Large intestine (tissue), 3 donors: ENCODE measurements around the gene VPS51. TPM values are rescaled to one million over a fixed set of nuclear protein-coding genes. Genes with fewer than 3 reads are reported as not detected.

Source experiments
- DNase-seq, 2 donors: peaks; one replicate each; pipeline versions ENCODE4 v3.0.0 to v3.0.0-alpha.2; 2013
- H3K27ac ChIP-seq: one replicate; pipeline ENCODE4 v1.5.1; 2013; ENCODE audit warnings: low read length
- H3K27me3 ChIP-seq: 2 replicates; pipeline ENCODE4 v1.6.1; 2013; ENCODE audit warnings: low read length; ENCODE audit not compliant: control insufficient read depth, insufficient read depth
- H3K36me3 ChIP-seq: 2 replicates; pipeline ENCODE4 v1.6.1; 2013; ENCODE audit warnings: low read length; ENCODE audit not compliant: control insufficient read depth, insufficient read depth
- H3K4me1 ChIP-seq: one replicate; pipeline ENCODE4 v1.6.1; 2013; ENCODE audit warnings: low read length; ENCODE audit not compliant: control insufficient read depth, insufficient read depth
- H3K4me3 ChIP-seq: one replicate; pipeline ENCODE4 v1.5.1; 2013; ENCODE audit warnings: low read length
- H3K9me3 ChIP-seq: one replicate; pipeline ENCODE4 v1.6.1; 2013; ENCODE audit warnings: mild to moderate bottlenecking, low read depth, low read length, moderate library complexity; ENCODE audit not compliant: control insufficient read depth
- WGBS: methylation state at CpG from one replicate; pipeline ENCODE4 v1.1.5; 2013; ENCODE audit warnings: low lambda C conversion rate; ENCODE audit not compliant: insufficient coverage; 5-methylcytosine and 5-hydroxymethylcytosine counted together
- polyA plus RNA-seq: library from polyadenylated mRNA; unstranded; fragments of 120-200 nt; gene quantifications from one replicate; pipeline ENCODE4 v1.2.1, GENCODE V29; 2013

VPS51 gene
- polyA plus RNA-seq, 1 donor: 102 TPM

GRCh38 chr11:65069217-65069616 lies 26.8 kb upstream of the VPS51 start:
- no CpG with 5 or more reads among the region's 9 CpGs for WGBS
- Histone ChIP-seq H3K9me3 (no peaks in the 10 kb centered on the region), H3K36me3 (no peaks in the 10 kb centered on the region), H3K27me3 (no peaks in the 10 kb centered on the region), H3K4me3 (no peak overlapping the region), H3K27ac (peak overlapping the region; percentile 11), H3K4me1 (peaks cover 25% of the 10 kb centered on the region)
- peak in 1 of 2 donors; percentile 60 for DNase-seq

GRCh38 chr11:65071907-65072630 lies 23.9 kb upstream of the VPS51 start:
- Histone ChIP-seq H3K4me1 (peaks cover 9% of the 10 kb centered on the region), H3K27me3 (no peaks in the 10 kb centered on the region), H3K27ac (no peak overlapping the region), H3K4me3 (no peak overlapping the region), H3K9me3 (no peaks in the 10 kb centered on the region), H3K36me3 (no peaks in the 10 kb centered on the region)
- WGBS: 100% methylated on average over 1 of the region's 4 CpGs
- no peak for DNase-seq

- peaks cover 9% of the 10 kb centered on the region for H3K4me1 ChIP-seq
- no peaks in the 10 kb centered on the region for H3K27me3 ChIP-seq
- no peak overlapping the region for H3K4me3 ChIP-seq
- no CpG with 5 or more reads among the region's 1 CpG for WGBS
- DNase-seq: no peak
- H3K36me3 ChIP-seq: no peaks in the 10 kb centered on the region
- no peak overlapping the region for H3K27ac ChIP-seq
- no peaks in the 10 kb centered on the region for H3K9me3 ChIP-seq
Observed at GRCh38 chr11:65072631-65072966, 23.4 kb upstream of the VPS51 start.

GRCh38 chr11:65077451-65077850 lies 18.6 kb upstream of the VPS51 start:
- Histone ChIP-seq H3K4me3 (no peak overlapping the region), H3K27me3 (no peaks in the 10 kb centered on the region), H3K27ac (no peak overlapping the region), H3K36me3 (peaks cover 8% of the 10 kb centered on the region), H3K9me3 (no peaks in the 10 kb centered on the region), H3K4me1 (peaks cover 8% of the 10 kb centered on the region)
- DNase-seq: no peak
- WGBS: no CpG with 5 or more reads among the region's 4 CpGs

- Histone ChIP-seq H3K4me1 (peaks cover 8% of the 10 kb centered on the region), H3K4me3 (no peak overlapping the region), H3K36me3 (peaks cover 8% of the 10 kb centered on the region), H3K9me3 (no peaks in the 10 kb centered on the region), H3K27me3 (no peaks in the 10 kb centered on the region), H3K27ac (no peak overlapping the region)
- WGBS: no CpG with 5 or more reads among the region's 3 CpGs
- peak; percentile 54 to 66 for DNase-seq
Observed at GRCh38 chr11:65078151-65078550, 17.9 kb upstream of the VPS51 start.

- peaks cover 8% of the 10 kb centered on the region for H3K4me1 ChIP-seq
- WGBS: no CpG with 5 or more reads among the region's 9 CpGs
- no peaks in the 10 kb centered on the region for H3K27me3 ChIP-seq
- H3K9me3 ChIP-seq: no peaks in the 10 kb centered on the region
- peaks cover 8% of the 10 kb centered on the region for H3K36me3 ChIP-seq
- no peak for DNase-seq
- H3K4me3 ChIP-seq: no peak overlapping the region
- no peak overlapping the region for H3K27ac ChIP-seq
Observed at GRCh38 chr11:65078786-65079342, 17.1 kb upstream of the VPS51 start.

- no CpG with 5 or more reads among the region's 13 CpGs for WGBS
Observed at GRCh38 chr11:65083134-65083833, 12.7 kb upstream of the VPS51 start.

GRCh38 chr11:65083834-65084597 lies 12.0 kb upstream of the VPS51 start, which contains the start of the genes CDCA5 and ZFPL1:
TSS of gene CDCA5 (minus strand) at chr11:65084040. CDS start at chr11:65083978, 62 bp downstream.
TSS of gene ZFPL1 (plus strand) at chr11:65084222. CDS start at chr11:65084699, 477 bp downstream.
- WGBS: no CpG with 5 or more reads among the region's 79 CpGs
- DNase-seq: peak; percentile 96

More at GRCh38 chr11:65083134-65083833, 12.7 kb upstream of the VPS51 start:
- Histone ChIP-seq H3K36me3 (peaks cover 43% of the 10 kb centered on the region), H3K4me1 (peaks cover 12% of the 10 kb centered on the region), H3K27ac (no peak overlapping the region), H3K4me3 (peak overlapping the region; percentile 86), H3K27me3 (no peaks in the 10 kb centered on the region), H3K9me3 (no peaks in the 10 kb centered on the region)
- DNase-seq: peak in 1 of 2 donors; percentile 0

GRCh38 chr11:65084598-65085375 lies 11.2 kb upstream of the VPS51 start:
- peak in 1 of 2 donors; percentile 2 for DNase-seq
- H3K4me1 ChIP-seq: peaks cover 7% of the 10 kb centered on the region
- no peaks in the 10 kb centered on the region for H3K9me3 ChIP-seq
- peaks cover 53% of the 10 kb centered on the region for H3K36me3 ChIP-seq
- WGBS: 80% methylated on average over 1 of the region's 23 CpGs
- H3K27me3 ChIP-seq: no peaks in the 10 kb centered on the region
- H3K27ac ChIP-seq: peak overlapping the region; percentile 94
- peak overlapping the region; percentile 86 for H3K4me3 ChIP-seq

More at GRCh38 chr11:65083834-65084597, 12.0 kb upstream of the VPS51 start, which contains the start of the genes CDCA5 and ZFPL1:
- Histone ChIP-seq H3K36me3 (peaks cover 50% of the 10 kb centered on the region), H3K9me3 (no peaks in the 10 kb centered on the region), H3K4me1 (peaks cover 7% of the 10 kb centered on the region), H3K4me3 (peak within 1 kb of the TSS; percentile 86), H3K27me3 (no peaks in the 10 kb centered on the region), H3K27ac (peak within 1 kb of the TSS; percentile 94)
